ENCODE results near the gene ERVMER34-1.

Gene ERVMER34-1

GRCh38 chr4:52718123-52718522 is 33.1 kb downstream of the ERVMER34-1 start:
- no peak for DNase-seq

GRCh38 chr4:52716364-52717151 is 34.7 kb downstream of the ERVMER34-1 start:
- DNase-seq = no peak

- no peak for DNase-seq
Observed at GRCh38 chr4:52715914-52716313, 35.3 kb downstream of the ERVMER34-1 start.

GRCh38 chr4:52715255-52715897 is 35.8 kb downstream of the ERVMER34-1 start:
- DNase-seq = no peak

GRCh38 chr4:52714597-52715254 is 36.5 kb downstream of the ERVMER34-1 start:
- no peak for DNase-seq

- no peak for DNase-seq
Observed at GRCh38 chr4:52713456-52713937, 37.7 kb downstream of the ERVMER34-1 start.

GRCh38 chr4:52712251-52713130 is 38.7 kb downstream of the ERVMER34-1 start:
- DNase-seq = peak; percentile 88

- no peak for DNase-seq
Observed at GRCh38 chr4:52711834-52712250, 39.4 kb downstream of the ERVMER34-1 start.

GRCh38 chr4:52711272-52711671 is 40.0 kb downstream of the ERVMER34-1 start:
- DNase-seq = no peak

GRCh38 chr4:52709155-52709554 is 42.1 kb downstream of the ERVMER34-1 start:
- DNase-seq = no peak

- no peak for DNase-seq
Observed at GRCh38 chr4:52704661-52705060, 46.6 kb downstream of the ERVMER34-1 start.

- DNase-seq = no peak
Observed at GRCh38 chr4:52704133-52704532, 47.1 kb downstream of the ERVMER34-1 start.

- DNase-seq = no peak
Observed at GRCh38 chr4:52701207-52701606, 50.0 kb downstream of the ERVMER34-1 start.

GRCh38 chr4:52694936-52695335 is 56.3 kb downstream of the ERVMER34-1 start:
- no peak for DNase-seq

GRCh38 chr4:52693492-52693891 is 57.7 kb downstream of the ERVMER34-1 start:
- DNase-seq = no peak
